Keratinocyte (primary cell): ENCODE measurements around the gene GNG13. TPM values are rescaled to one million over a fixed set of nuclear protein-coding genes. Genes with fewer than 3 reads are reported as not detected.
A peak's percentile ranks its signal among the peaks of the same experiment; 100 is the strongest.

Source experiments
- DNase-seq: peaks from one replicate; pipeline ENCODE4 v3.0.0-alpha.2; 2011; ENCODE audit warnings: low read depth, missing footprints, low spot score
- FAIRE-seq: peaks from 2 replicates; lab custom pipeline; 2011; peaks lifted over from hg19 to GRCh38; lab: Jason Lieb, UNC
- H2AFZ ChIP-seq: 2 replicates; pipeline ENCODE4 v1.6.0; 2012; ENCODE audit warnings: low read length, control low read depth, inconsistent platforms; ENCODE audit not compliant: control insufficient read depth
- H3K27ac ChIP-seq: 2 replicates; pipeline ENCODE4 v1.5.1; 2011; ENCODE audit warnings: low read length; ENCODE audit not compliant: control insufficient read depth, insufficient read depth
- H3K27me3 ChIP-seq: 3 replicates; pipeline ENCODE4 v1.6.0; 2011; ENCODE audit warnings: low read length; ENCODE audit not compliant: control insufficient read depth, insufficient read depth; ENCODE audit errors: extremely low read depth
- H3K36me3 ChIP-seq, 2 experiments: 2 replicates in 1 of 2; 3 replicates in 1 of 2; pipeline ENCODE4 v1.5.1; 2011; ENCODE audit warnings: low read length in 2 of 2, mild to moderate bottlenecking in 1 of 2; ENCODE audit not compliant: control insufficient read depth in 2 of 2, insufficient read depth in 2 of 2; ENCODE audit errors: extremely low read depth in 1 of 2
- H3K4me1 ChIP-seq: 3 replicates; pipeline ENCODE4 v1.5.1; 2011; ENCODE audit warnings: low read length; ENCODE audit not compliant: control insufficient read depth, insufficient read depth; ENCODE audit errors: extremely low read depth
- H3K4me2 ChIP-seq: 3 replicates; pipeline ENCODE4 v1.6.0; 2011; ENCODE audit warnings: low read depth, low read length; ENCODE audit not compliant: control insufficient read depth, insufficient read depth; ENCODE audit errors: extremely low read depth
- H3K4me3 ChIP-seq, 3 experiments: fragments of 200-600 bp in 1 of 3; sonication (generic) in 1 of 3; 2 replicates in 2 of 3; 3 replicates in 1 of 3; pipeline ENCODE4 v1.5.1; 2011 to 2016; ENCODE audit warnings: low read length in 3 of 3, mild to moderate bottlenecking in 3 of 3, control low read depth in 2 of 3, inconsistent platforms in 1 of 3, low read depth in 1 of 3, mixed read lengths in 1 of 3, mixed run types in 1 of 3, moderate library complexity in 1 of 3; ENCODE audit not compliant: control insufficient read depth in 2 of 3, insufficient read depth in 2 of 3; ENCODE audit errors: extremely low read depth in 1 of 3
- H3K79me2 ChIP-seq: 2 replicates; pipeline ENCODE4 v1.6.0; 2012; ENCODE audit warnings: low read length; ENCODE audit not compliant: control insufficient read depth, insufficient read depth
- H3K9ac ChIP-seq: 3 replicates; pipeline ENCODE4 v1.6.0; 2011; ENCODE audit warnings: low read length; ENCODE audit not compliant: control insufficient read depth, insufficient read depth; ENCODE audit errors: extremely low read depth
- H3K9me1 ChIP-seq: 3 replicates; pipeline ENCODE4 v1.6.0; 2011; ENCODE audit warnings: low read length; ENCODE audit not compliant: control insufficient read depth, insufficient read depth; ENCODE audit errors: extremely low read depth
- H3K9me3 ChIP-seq: 2 replicates; pipeline ENCODE4 v1.5.1; 2012; ENCODE audit warnings: low read depth, low read length; ENCODE audit not compliant: control insufficient read depth
- H4K20me1 ChIP-seq: 3 replicates; pipeline ENCODE4 v1.6.0; 2011; ENCODE audit warnings: low read length; ENCODE audit not compliant: control insufficient read depth, insufficient read depth; ENCODE audit errors: extremely low read depth
- CTCF ChIP-seq, 3 experiments: IDR thresholded peaks in 1 of 3; conservative IDR thresholded peaks in 1 of 3; optimal IDR thresholded peaks in 1 of 3; 2 replicates in 2 of 3; 3 replicates in 1 of 3; pipeline versions ENCODE3 to v1.5.1; 2011; ENCODE audit warnings: low read length in 3 of 3, mild to moderate bottlenecking in 3 of 3, moderate library complexity in 2 of 3, control low read depth in 1 of 3, inconsistent platforms in 1 of 3; ENCODE audit not compliant: insufficient read depth in 2 of 3; ENCODE audit errors: extremely low read depth in 1 of 3
- EZH2 ChIP-seq: IDR thresholded peaks from one replicate; pipeline ENCODE4 v1.6.1; 2012; ENCODE audit warnings: inconsistent platforms, mild to moderate bottlenecking, low read length, moderate library complexity
- dilution Hi-C: fragments of 300-500 bp; cut with MboI; formaldehyde crosslinking; loops from one replicate; pipeline ENCODE4 v1.7.0; 2020; ENCODE audit warnings: low sequenced_read_pairs; ENCODE audit not compliant: extremely low pct_ligation_motif_present
- polyA plus RNA-seq, 5 experiments: library from polyadenylated mRNA; depleted of rRNA in 3 of 5; stranded (reverse) in 3 of 5; stranded (forward) in 1 of 5; unstranded in 1 of 5; fragments of >200 nt; gene quantifications; 1 replicate in 1 of 5; 2 replicates in 3 of 5; 3 replicates in 1 of 5; pipeline versions ENCODE4 v1.2.1 to v1.2.3, GENCODE V29; 2011 to 2012; ENCODE audit warnings: missing spikeins in 2 of 5, low read depth in 1 of 5, low replicate concordance in 1 of 5

The GNG13 gene
- polyA plus RNA-seq, 1 donor (not counting 4 experiments of a cell fraction or from before 2014, with no cell fraction given): not detected

GRCh38 chr16:787978-788398 lies 12.5 kb downstream of the GNG13 start, which contains the start of gene RPUSD1:
TSS of gene RPUSD1 (minus strand) at chr16:788381. CDS start at chr16:787737, 644 bp downstream.
- dilution Hi-C loops: no loop called here
- no peak for FAIRE-seq

GRCh38 chr16:787321-787966 lies 13.1 kb downstream of the GNG13 start:
- peaks cover 29% of the 10 kb centered on the region for H3K4me1 ChIP-seq
- TF ChIP-seq CTCF (optimal IDR thresholded peaks at IDR 0.05 in 1 of 3, IDR thresholded peaks at IDR 0.05 in 1 of 3, conservative IDR thresholded peaks at IDR 0.05 in 1 of 3; ENCODE audit: extremely low read depth in 1 of 3, insufficient read depth in 2 of 3, low read length in 3 of 3) (no peak), EZH2 (no peak)
- no peak overlapping the region for H2AFZ ChIP-seq
- peak overlapping the region; percentile 88 for H3K4me2 ChIP-seq
- H3K9me1 ChIP-seq: no peaks in the 10 kb centered on the region
- DNase-seq (no peak), FAIRE-seq (no peak)
- H3K9me3 ChIP-seq: no peaks in the 10 kb centered on the region
- H3K27me3 ChIP-seq: peaks cover 2% of the 10 kb centered on the region
- peaks cover 27% of the 10 kb centered on the region for H3K79me2 ChIP-seq
- dilution Hi-C loops: no loop called here
- H4K20me1 ChIP-seq: peaks cover 7% of the 10 kb centered on the region
- peak overlapping the region; percentile 83 for H3K9ac ChIP-seq
- peak overlapping the region; percentile 47 for H3K27ac ChIP-seq
- peaks cover 5 to 12% of the 10 kb centered on the region in 2 experiments for H3K36me3 ChIP-seq
- H3K4me3 ChIP-seq: peak overlapping the region; percentile 74 to 86 (median 86)

More at GRCh38 chr16:787978-788398, 12.5 kb downstream of the GNG13 start, which contains the start of gene RPUSD1:
- Histone ChIP-seq H4K20me1 (peaks cover 7% of the 10 kb centered on the region), H3K79me2 (peaks cover 27% of the 10 kb centered on the region), H3K4me1 (peaks cover 25% of the 10 kb centered on the region), H3K9me1 (no peaks in the 10 kb centered on the region), H3K36me3 (peaks cover 5 to 12% of the 10 kb centered on the region in 2 experiments), H3K27ac (peak within 1 kb of the TSS; percentile 47), H3K4me2 (peak within 1 kb of the TSS; percentile 88), H2AFZ (peak within 1 kb of the TSS; percentile 79), H3K4me3 (peak within 1 kb of the TSS; percentile 74 to 86 (median 86)), H3K9me3 (no peaks in the 10 kb centered on the region), H3K27me3 (no peaks in the 10 kb centered on the region), H3K9ac (peak within 1 kb of the TSS; percentile 83)
- DNase-seq: no peak
- TF ChIP-seq EZH2 (no peak), CTCF (optimal IDR thresholded peaks at IDR 0.05 in 1 of 3, IDR thresholded peaks at IDR 0.05 in 1 of 3, conservative IDR thresholded peaks at IDR 0.05 in 1 of 3; ENCODE audit: extremely low read depth in 1 of 3, insufficient read depth in 2 of 3, low read length in 3 of 3) (no peak)
